ENCODE results near the gene B4GALNT2. TPM values are rescaled to one million over a fixed set of nuclear protein-coding genes. Genes with fewer than 3 reads are reported as not detected.
A peak's percentile ranks its signal among the peaks of the same experiment; 100 is the strongest.

B4GALNT2 gene
- total RNA-seq, 1 donor from 2014 or later = not detected

DNA sequence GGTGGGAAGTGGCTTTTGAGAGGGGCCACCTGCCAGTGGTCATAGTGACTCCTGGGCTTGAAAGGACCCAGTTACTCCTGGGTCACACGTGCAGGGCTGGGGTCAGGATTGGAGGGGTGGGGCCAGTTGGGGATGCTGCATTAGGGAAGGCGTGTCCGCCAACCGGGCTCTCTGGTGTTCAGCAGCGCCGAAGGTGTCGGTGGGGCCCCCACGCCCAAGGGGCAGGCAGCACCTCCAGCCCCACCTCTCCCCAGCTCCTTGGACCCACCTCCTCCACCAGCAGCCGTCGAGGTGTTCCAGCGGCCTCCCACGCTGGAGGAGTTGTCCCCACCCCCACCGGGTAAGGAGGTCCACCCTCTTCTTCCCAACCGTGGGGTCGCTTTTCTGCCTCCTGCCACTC is 87.4 kb downstream of the B4GALNT2 start:
- Mint-ChIP-seq H3K36me3 (ENCODE audit: low read depth) (no peaks in the 10 kb centered on the region), H3K4me1 (peaks cover 7% of the 10 kb centered on the region), H3K4me3 (no peak overlapping the region), H3K27ac (ENCODE audit: unreplicated experiment) (no peak overlapping the region), H3K27me3 (ENCODE audit: low read depth) (peaks cover 44% of the 10 kb centered on the region), H3K9me3 (no peaks in the 10 kb centered on the region)
- TF ChIP-seq, protein P1, sequence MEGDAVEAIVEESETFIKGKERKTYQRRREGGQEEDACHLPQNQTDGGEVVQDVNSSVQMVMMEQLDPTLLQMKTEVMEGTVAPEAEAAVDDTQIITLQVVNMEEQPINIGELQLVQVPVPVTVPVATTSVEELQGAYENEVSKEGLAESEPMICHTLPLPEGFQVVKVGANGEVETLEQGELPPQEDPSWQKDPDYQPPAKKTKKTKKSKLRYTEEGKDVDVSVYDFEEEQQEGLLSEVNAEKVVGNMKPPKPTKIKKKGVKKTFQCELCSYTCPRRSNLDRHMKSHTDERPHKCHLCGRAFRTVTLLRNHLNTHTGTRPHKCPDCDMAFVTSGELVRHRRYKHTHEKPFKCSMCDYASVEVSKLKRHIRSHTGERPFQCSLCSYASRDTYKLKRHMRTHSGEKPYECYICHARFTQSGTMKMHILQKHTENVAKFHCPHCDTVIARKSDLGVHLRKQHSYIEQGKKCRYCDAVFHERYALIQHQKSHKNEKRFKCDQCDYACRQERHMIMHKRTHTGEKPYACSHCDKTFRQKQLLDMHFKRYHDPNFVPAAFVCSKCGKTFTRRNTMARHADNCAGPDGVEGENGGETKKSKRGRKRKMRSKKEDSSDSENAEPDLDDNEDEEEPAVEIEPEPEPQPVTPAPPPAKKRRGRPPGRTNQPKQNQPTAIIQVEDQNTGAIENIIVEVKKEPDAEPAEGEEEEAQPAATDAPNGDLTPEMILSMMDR (conservative IDR thresholded peaks at IDR 0.05) = no peak
- DNase-seq (ENCODE audit: low read depth, low spot score) = no peak

DNA sequence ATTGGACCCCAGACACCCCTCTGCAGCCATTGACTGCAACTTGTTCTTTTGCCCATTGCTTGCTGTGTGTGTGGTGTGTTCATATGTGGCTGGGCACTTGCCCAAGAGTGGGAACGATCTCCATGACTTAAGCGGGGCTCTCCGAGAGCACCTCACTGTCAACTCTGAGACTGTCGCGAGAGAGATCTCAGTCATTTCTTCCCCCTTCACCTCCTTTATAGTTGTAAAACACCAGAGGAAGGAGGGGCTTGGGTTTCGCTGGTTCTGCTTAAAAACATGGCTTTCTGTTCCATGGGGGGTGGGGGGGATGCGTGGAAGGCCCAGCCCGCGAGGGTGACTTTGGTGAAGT is 90.6 kb downstream of the B4GALNT2 start:
- Mint-ChIP-seq H3K4me1 (peaks cover 7% of the 10 kb centered on the region), H3K27me3 (ENCODE audit: low read depth) (peaks cover 71% of the 10 kb centered on the region), H3K4me3 (peak overlapping the region; percentile 47), H3K36me3 (ENCODE audit: low read depth) (no peaks in the 10 kb centered on the region), H3K9me3 (no peaks in the 10 kb centered on the region), H3K27ac (ENCODE audit: unreplicated experiment) (no peak overlapping the region)
- DNase-seq (ENCODE audit: low read depth, low spot score) = no peak
- TF ChIP-seq, protein P1 (conservative IDR thresholded peaks at IDR 0.05) = no peak

DNA sequence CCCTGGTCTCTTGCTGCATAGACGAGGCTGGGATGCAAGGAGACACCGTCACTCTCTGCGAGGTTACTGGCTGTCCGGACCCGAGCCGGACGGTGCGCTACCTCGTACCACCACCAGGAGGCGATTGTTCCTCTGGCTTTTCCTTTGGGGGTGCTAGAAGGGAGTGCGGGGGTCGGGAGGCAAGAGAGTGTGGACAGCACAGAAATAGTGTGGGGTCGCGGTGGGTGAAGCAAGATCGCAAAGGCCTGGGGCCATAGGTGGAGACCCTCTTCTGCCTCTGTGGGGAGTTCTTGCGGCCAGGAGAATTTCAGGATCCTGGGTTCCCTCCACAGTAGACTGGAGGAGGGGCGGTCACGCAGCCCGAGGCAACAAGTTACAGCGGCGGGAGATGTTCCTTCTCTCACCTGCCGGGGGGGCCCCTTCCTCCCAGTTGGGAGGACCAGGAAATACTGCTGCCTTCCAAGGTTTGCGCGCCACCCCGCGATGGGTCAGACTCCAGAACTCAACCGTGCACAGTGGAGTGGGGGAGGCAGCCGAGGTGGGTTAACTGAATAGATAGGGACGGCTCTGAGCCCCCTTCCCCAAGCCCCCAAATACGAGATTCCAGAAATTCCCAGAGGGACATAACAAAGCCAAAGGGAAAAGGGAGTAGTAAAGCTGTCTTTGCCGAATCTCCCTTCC is 91.1 kb downstream of the B4GALNT2 start:
- TF ChIP-seq, protein P1 (conservative IDR thresholded peaks at IDR 0.05) = peak; percentile 78
- Mint-ChIP-seq H3K36me3 (ENCODE audit: low read depth) (no peaks in the 10 kb centered on the region), H3K27me3 (ENCODE audit: low read depth) (peaks cover 71% of the 10 kb centered on the region), H3K9me3 (no peaks in the 10 kb centered on the region), H3K27ac (ENCODE audit: unreplicated experiment) (no peak overlapping the region), H3K4me3 (peak overlapping the region; percentile 47), H3K4me1 (peaks cover 7% of the 10 kb centered on the region)
- peak; percentile 82 for DNase-seq (ENCODE audit: low read depth, low spot score)

DNA sequence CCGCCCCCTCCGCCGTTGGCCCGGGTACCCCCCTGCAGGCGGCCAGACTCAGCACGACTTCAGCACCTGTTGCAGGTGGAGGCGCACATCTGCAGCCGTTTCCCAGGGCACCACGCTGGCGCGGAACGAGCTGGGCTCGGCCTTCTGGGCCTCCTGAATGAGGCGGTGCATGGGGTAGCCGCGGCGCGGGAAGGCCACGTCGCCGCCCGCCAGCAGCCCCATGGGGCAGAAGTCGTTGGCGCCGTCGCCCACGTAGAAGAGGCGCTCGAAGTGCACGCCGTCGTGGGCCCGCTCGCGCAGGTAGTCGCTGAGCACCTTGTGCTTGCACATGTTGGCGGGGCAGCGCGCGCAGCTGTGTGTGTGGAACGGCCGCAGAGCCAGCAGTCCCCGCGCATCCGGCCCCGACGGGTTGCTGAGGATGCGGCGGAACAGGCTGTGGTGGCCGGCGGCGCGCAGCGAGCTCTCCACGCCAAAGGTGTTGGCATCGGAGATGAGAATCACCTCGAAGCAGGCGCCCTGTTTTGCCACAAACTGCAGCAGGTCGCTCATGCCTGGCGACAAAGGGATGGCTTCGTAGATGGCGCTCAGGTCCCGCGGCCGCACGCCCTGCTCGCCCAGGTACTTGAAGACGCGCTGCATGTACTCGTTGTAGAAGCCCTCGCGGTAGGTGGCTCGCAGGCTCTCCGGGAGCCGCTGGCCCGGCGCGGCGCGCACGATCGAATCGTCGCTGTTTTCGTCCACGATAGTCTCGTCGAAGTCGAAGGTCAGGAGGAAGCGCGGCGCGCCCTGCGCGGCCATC is 91.8 kb downstream of the B4GALNT2 start:
- DNase-seq (ENCODE audit: low read depth, low spot score) = no peak
- peaks cover 8% of the 10 kb centered on the region for H3K4me1 Mint-ChIP-seq
- no peak overlapping the region for H3K4me3 Mint-ChIP-seq
- H3K27ac Mint-ChIP-seq (ENCODE audit: unreplicated experiment) = no peak overlapping the region
- TF ChIP-seq, protein P1 (conservative IDR thresholded peaks at IDR 0.05) = no peak
- no peaks in the 10 kb centered on the region for H3K9me3 Mint-ChIP-seq
- H3K27me3 Mint-ChIP-seq (ENCODE audit: low read depth) = peaks cover 78% of the 10 kb centered on the region
- H3K36me3 Mint-ChIP-seq (ENCODE audit: low read depth) = no peaks in the 10 kb centered on the region

DNA sequence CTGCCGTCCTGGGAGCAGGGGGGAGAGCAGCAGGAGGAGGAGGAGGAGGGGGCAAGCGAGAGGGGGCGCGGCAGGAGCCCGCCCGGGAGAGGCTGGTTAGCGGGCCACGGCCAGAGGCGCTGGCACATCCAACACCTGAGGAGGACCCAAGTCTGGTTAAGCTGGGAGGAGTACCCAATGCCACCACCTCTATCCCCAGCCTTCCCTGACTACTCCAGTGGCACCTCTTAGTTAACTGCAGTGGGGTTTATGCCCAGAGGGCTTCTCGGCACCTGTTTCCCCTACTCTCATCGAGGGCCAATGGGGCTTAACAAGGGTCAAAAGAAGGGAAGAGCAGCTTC is 92.4 kb downstream of the B4GALNT2 start:
- DNase-seq (ENCODE audit: low read depth, low spot score) = no peak
- Mint-ChIP-seq H3K9me3 (no peaks in the 10 kb centered on the region), H3K36me3 (ENCODE audit: low read depth) (no peaks in the 10 kb centered on the region), H3K4me1 (peaks cover 12% of the 10 kb centered on the region), H3K27ac (ENCODE audit: unreplicated experiment) (no peak overlapping the region), H3K27me3 (ENCODE audit: low read depth) (peaks cover 83% of the 10 kb centered on the region), H3K4me3 (no peak overlapping the region)
- TF ChIP-seq, protein P1 (conservative IDR thresholded peaks at IDR 0.05) = no peak
